Left lobe of liver (tissue), 2 donors: ENCODE data around the gene KLF13. TPM values are rescaled to one million over a fixed set of nuclear protein-coding genes. Genes with fewer than 3 reads are reported as not detected.

Experiments
- ATAC-seq: fragments of 200-7000 bp; cut with Tn5 transposase; one replicate; pipeline ENCODE4 v1.9.1; 2020; ENCODE audit warnings: mild to moderate bottlenecking, moderate library complexity
- DNase-seq: peaks from one replicate; pipeline ENCODE4 v3.0.0-alpha.2; 2020; ENCODE audit warnings: low spot score
- total RNA-seq: library from RNA; stranded (reverse); gene quantifications from one replicate; pipeline ENCODE4 v1.2.1, GENCODE V29; 2021
- donor health status: DM: no; HTN: no; CAD: no; lungs with moderate emphysema.
- donor health status: DM: no; HTN: yes; CAD: no.

KLF13 gene
- total RNA-seq, 1 donor from 2014 or later = 91.9 TPM

DNA sequence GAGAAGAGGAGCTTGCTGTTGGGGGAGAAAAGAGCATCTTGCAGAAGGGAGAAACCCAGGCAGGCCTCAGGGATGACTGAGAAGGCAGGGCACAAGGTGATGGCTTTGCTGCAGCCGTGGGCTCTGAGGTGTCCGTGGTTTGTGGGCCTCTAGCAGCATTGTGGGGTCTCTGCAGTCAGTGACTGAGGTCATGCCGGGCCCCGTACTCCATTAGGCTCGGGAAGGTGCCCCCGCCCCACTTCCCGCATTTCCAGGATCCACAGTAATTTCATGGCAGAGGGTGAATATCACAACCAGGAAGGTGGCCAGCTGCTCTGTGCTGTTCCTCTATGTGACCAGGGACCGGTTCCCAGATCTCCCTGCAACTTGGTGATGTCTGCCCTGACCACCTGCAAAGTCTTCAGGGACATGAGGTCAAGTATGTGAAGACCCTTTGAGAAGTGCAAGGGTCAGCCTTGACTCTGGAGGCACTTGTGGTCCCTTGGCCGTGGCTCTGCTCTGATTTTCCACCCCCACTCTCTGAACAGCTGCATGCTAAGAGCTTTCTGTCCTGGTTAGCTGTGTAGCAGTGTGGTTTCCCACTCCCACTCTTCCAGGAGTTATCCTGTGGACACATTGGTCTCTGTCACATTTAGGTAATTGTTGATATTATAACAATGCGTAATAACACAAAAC is 3.6 kb downstream of the KLF13 start:
- DNase-seq = no peak
- no peak for ATAC-seq

DNA sequence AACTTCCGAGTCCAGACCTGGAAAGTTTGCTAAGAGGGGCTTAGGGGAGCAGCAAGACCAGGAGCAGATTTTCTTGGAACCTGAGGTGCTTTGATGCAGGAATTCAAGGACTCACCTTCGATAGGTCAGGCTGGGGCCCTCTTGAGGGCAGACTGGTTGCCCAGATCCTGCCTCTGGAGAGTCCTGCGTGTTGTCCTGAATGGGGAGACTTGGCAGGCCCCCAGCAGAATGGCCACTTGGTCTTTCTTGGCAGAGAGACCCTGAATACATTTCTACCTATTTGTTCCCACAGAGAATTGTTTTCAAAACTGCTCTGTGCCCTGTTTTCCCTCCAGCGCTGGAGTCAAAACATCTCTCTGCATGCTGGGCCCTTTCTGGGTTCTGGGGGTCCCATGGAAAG is 4.2 kb downstream of the KLF13 start:
- DNase-seq = no peak
- ATAC-seq = no peak

DNA sequence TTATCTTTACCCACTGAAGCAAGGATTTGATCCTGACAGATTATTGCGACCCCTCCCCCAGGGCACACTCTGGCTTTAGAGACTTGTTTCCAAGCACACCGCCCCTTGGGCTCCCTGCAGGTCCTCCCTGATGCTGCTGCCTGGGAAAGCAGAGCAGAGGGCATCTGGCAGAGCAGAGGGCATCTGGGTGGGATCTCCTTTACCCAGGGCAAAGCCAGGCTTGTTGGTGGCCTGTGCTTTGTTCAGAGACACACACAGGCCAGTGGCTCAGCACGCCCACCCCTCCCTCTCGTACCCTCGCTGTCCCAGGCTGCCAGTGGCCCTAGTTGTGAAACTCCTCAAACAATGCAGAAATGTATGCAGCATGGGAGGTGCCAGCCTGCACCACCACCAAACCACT is 4.8 kb downstream of the KLF13 start:
- ATAC-seq (no peak), DNase-seq (no peak)

DNA sequence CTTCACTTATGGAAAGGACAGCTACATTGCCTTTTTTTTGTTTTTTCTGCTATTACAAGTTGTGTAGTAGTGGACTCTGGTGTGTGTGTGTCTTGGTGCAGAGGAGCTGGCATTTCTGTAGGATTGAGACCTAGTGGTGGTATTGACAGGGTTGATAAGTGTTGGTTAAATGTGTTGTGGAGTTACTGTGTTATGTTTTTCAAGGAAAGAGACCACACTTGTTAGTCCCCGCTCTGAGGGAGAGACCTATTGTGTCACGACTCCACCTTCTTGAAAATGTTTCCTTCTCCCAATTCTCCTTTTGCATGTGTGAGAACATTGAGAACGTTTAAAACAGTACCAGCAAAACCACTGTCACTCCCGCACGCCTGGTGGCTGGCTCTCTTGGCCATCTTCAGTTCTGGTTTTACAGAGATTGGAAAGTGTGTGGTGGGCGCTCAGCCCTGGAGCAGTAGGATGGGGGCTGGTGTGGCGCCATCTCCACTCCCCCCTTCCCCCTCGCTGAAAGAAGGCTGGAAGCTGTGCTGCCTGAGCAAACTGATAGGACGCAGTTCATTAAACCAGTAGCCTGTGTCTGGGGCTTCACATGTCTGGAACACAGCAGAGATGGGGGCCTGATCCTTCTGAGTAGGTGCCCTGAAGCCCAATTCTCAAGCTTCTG is 5.5 kb downstream of the KLF13 start:
- DNase-seq (no peak), ATAC-seq (no peak)

DNA sequence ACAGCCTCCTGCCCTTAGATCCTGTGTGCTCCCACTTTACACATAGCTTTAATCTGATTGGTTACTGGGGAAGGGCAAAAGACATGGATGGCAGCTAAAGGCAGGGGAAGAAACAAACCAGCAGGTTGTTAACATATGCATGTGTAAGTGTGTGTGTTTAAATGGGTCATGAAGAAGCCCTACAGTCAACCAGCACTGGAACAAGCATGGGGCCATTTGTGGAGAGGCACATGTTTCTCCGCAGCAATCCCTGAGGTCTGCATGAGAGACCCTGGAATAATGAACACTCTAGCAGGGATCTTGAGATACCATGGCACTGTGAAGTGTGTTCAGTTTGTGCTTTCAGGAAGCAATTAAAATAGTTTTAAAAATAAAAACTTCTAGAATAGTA is 6.0 kb downstream of the KLF13 start:
- DNase-seq (no peak), ATAC-seq (no peak)

DNA sequence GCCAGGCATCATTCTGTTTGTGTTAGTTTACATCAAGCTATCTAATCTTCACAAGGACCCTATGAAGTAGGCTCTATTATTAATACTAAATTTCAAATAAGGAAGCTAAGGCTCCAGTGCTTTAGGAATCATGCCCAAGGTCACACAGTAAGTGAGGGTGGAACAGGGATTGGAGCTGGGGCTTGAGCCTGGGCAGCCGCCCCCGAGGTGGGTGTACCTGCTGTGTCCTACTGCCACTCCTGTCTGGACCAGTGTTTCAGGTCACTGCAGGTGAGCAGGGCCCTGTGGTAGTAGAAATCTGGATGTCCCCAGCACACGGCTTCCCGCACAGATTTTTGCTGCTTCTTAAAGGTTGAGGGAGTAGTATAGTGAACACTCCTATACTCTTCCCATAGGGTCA is 6.5 kb downstream of the KLF13 start:
- no peak for ATAC-seq
- DNase-seq = no peak

DNA sequence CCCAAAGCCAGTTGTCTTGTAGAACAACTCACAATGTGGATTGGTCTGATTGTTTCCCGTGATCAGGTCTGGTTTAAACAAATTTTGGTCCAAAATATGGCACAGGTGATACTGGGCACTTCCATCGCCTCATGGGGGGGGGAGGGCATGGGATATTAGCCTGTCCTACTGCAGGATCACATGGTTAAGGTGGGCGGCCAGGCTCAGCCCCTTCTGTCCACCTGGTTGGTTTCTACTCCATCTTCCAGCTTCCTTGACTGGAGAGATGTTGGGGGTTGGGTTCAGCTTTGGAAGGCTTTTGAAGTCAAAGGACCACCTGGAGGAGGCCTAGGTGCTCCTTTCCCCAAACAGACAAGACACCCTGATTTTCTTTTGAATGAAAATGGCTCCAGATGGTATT is 7.2 kb downstream of the KLF13 start:
- DNase-seq (no peak), ATAC-seq (no peak)

DNA sequence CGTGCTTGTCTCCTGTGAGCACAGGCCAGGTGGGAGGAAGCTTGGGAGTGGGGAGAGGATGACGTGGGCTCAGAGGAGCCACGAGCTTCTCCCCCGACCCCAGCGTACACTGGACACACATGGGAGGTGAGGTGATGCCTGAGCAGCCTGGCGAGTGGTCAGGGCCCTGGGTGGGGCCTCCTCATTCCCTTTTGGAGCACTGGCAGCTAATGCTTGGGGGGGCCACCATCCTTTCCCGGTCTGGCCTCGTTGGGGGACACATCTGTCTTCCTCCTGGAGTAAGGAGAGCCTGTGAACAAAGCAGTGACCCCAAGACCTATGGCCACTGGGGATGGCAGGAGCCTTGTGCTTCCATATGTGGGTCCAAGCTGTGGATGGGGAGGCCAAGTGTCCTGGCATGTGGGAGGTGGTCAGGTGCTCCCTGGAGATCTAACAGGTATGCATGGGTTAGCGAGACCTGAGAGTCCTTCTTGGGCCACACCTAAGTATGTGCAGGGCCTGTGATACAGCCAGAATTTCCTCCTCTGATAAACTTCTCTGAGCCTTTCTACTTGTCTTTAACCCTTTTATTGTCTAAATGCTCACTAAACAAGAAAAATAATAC is 9.5 kb downstream of the KLF13 start:
- DNase-seq (no peak), ATAC-seq (peak; percentile 0)

DNA sequence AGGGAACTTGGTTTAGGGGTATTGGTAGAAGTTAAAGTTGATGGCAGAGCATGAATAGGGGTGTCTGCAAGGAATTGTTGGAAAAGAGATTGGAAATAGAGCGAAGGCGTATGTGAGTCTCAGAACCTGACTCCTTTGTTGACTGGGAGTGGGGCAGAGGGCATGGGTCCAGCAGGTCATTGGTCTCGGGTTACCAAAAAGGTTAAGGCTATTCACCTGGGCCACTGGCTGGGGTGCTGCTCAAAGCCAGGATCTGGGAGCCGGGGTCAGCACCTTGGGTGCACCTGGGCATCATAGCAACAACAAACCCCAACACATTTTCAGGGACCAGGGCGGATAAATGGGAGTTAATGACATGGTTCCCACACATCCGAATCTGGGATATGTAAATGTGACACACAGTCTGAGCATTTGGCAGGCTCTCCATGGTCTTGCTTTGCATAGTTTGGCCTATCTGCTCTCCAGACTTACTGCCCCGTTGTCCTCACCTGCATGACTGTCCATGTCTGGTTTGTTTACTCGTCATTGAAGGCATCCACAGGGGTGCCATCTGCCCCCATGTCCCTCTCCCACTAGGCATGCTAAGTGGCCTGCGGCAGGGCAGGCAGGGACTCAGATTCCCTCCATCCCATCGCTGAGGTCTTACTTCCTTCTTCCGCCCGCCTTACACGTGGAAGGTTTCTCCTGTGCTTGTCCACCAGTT is 10.1 kb downstream of the KLF13 start:
- DNase-seq (peak; percentile 92), ATAC-seq (peak; percentile 65)

DNA sequence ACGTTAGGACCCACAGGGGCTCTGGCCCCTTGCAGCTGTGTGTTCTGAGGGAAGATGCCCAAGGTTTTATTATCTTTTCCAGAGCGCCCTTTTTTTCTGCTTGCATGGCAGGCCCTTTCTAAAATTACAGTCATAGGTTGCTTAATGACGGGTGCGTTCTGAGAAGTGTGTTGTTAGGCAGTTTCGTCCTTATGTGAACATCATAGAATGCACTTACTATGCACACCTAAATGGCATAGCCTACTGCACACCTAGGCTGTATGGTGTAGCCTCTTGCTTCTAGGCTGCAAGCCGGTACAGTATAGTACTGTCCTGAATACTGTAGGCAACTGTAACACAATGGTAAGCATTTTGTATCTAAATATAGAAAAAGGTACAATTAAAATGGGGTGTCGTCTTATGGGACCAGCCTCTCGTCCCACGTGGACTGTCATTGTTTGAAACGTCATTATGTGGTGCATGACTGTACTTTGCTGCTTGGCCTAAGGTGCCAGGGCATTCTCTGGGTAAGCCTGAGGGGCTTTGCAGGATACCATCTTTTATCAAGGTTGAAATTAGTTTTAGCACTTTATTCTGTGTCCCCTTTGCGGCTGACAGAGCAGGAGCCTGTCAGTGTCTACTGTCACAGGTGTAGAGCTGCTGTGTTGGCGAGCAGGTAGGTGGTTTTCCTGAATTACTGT is 10.9 kb downstream of the KLF13 start:
- ATAC-seq = no peak
- DNase-seq = no peak

DNA sequence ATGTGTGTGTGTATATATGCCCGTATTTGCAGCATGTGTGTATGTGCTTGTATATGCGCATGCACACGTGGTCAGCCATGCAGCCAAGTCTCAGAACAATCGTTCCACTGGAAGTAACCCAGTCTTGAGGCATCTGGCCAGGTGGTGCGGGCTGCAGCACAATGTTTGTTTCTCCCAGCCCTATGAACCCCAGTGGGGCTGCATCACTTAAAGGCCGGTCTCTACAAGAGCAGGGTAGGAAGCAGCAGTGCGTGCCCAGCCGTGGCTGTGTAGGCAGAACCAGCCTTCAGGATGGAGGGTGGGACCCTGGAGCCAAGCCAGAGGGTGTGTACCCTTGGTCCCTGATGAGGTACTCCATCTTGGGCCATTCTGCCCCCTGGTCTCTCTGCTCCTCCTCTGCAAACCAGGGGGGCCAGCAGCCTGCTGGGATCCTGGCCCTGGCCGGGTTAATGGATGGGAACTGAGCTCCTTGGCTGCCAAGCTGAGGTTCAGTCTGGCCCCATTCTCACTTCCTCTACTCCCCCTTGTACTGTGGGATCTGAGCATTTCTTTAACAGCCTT is 11.8 kb downstream of the KLF13 start:
- no peak for DNase-seq
- ATAC-seq = no peak

DNA sequence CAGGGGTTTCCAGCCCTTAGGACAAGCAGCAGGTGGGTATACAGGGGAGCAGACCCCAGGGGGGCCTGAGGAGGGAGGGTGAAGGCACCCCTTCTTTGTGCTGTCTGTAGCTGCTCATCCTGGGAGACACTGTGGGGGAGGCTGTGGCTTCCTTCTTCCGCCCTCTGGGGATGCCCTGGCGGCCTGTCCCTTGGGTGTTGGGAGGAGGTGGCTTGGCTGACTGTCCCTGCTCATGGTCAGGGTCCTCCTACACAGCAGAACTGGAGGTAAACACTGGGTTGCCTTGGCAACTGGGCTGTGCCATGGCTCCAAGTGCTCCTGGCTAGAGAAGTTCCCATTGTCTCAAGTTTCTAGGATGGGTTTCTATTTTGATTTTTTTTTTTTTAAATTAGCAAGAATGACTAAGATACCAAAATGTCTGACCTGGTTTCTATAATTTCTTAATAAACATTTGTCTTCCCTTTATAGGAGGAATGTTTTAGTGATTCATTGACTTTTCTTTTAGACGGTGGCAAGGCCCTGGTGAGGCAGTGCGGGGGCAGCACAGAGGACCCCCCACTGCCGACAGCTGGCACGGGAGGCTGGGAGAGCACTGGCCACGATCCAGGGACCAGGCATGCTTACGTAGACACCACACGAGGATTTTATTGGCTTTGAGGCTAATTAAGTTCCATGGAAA is 12.4 kb downstream of the KLF13 start:
- DNase-seq (peak; percentile 84), ATAC-seq (peak; percentile 56)

DNA sequence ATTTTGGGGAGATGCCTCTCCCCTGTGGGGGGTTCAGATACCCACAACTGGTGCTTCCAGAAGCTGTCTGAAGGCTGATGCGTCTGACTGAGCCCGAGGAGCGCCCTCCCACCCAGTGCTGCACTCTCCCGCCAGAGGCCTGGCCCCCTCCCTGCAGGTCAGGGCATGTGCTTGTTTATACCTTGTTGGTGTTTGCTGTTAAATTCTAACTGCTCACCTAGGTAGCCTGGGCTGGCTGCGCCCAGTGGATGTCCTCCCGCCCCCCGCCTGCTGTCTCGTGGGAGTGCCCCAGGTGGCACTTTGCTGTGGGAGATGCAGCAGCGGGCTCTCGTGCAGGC is 12.9 kb downstream of the KLF13 start:
- ATAC-seq (no peak), DNase-seq (no peak)

DNA sequence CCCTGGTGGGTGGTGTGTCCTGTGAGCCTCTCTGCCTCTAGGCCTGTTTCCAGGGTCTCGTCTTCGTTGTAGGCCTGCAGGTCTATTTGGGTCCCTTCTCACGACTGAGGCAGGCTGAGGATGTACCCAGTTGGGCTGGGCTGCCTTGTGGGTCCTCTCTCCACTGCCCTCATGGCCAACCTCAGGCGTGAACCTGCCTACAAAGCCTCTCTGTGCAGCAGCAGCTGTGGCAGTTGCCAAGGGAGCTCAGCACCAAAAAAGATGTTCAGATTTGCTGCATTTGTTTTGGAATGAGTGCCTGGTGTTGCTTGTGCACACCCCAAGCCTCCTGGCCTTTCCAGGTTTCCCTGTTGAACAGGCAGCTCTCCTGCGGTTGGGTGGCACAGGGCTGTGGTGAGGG is 13.4 kb downstream of the KLF13 start:
- DNase-seq (no peak), ATAC-seq (no peak)

DNA sequence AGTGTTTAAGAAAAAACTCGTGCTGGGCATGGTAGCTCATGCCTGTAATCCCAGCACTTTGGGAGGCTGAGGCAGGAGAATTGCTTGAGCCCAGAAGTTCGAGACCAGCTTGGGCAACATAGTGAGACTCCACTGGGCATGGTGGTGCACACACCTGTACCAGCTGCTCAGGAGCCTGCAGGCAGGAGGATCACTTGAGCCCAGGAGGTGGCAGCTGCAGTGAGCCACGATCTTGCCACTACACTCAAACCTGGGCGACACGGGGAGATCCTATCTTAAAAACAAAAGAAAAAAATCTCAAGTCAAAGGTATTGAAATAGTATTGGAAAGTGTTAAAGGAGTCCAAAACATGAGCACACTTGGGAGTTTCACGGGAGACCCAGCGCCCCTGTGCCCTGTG is 14.0 kb downstream of the KLF13 start:
- ATAC-seq (no peak), DNase-seq (no peak)

DNA sequence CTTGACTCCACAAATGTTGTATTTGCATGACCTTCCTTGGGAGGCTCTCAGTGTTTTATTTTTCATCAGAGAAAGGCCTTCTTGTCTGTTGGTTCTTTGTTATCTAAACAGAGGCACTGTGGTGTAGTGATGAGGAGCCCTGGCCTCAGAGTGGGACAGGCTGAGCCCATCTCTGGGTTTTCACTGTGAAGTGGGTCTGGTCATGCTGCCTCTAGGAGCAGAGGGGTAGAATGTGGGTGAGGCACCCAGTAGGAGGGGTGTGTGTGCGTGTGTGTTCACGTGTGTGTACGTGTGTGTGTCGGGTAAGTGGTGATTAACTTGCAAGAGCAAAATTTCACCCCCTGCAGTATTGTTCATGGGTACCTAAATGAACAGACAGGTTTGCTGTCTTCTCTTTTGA is 14.4 kb downstream of the KLF13 start:
- DNase-seq = no peak
- ATAC-seq = no peak

DNA sequence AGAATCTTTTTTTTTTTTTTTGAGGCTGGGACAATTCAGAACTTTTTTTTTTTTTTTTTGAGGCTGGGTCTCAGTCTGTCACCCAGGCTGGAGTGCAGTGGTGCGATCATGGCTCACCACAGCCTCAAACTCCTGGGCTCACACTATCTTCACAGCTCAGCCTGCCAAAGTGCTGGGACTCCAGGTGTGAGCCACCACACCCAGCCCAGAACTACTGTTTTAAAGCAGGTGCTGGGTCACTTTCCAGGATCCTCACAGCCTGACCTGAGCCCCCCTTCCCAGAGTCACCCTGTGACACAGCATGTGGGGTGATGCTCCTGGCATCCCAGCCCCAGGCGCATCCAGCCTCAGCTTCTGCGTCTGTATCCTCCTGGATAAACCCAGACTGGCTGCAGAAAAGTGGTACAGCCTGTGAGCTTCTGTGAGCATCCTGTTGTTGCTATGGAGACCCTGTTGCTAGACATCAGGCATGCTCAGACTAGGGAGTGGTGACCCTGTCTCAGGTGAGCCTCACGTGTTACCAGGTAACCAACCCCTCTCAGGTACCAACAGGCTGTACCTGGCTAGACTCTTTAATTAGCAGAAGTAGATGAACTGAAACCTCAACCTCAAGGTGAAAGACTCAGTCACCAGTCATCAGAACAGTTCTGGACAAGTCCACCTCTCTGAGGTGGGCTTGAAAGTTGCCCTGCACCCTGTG is 15.0 kb downstream of the KLF13 start:
- DNase-seq (no peak), ATAC-seq (no peak)

DNA sequence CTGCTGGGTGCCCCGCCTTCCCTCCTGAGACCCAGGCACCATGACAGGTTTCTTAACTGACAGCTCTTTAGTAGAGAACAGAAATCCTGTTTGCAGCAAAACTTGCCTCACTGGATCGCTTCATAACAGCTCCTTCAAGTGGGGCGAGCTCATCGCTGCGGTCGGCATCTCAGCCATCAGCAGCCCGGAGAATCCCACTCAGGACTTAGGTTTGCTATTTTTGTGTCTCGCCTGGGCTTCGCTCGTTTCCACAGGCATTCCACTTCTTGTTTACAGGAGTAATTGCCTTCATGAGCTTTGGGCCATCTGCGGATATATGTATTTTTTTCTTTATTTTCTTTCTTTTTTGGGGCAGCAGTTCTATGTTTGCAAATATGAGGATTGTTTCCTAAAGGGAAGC is 15.7 kb downstream of the KLF13 start:
- ATAC-seq = no peak
- no peak for DNase-seq

DNA sequence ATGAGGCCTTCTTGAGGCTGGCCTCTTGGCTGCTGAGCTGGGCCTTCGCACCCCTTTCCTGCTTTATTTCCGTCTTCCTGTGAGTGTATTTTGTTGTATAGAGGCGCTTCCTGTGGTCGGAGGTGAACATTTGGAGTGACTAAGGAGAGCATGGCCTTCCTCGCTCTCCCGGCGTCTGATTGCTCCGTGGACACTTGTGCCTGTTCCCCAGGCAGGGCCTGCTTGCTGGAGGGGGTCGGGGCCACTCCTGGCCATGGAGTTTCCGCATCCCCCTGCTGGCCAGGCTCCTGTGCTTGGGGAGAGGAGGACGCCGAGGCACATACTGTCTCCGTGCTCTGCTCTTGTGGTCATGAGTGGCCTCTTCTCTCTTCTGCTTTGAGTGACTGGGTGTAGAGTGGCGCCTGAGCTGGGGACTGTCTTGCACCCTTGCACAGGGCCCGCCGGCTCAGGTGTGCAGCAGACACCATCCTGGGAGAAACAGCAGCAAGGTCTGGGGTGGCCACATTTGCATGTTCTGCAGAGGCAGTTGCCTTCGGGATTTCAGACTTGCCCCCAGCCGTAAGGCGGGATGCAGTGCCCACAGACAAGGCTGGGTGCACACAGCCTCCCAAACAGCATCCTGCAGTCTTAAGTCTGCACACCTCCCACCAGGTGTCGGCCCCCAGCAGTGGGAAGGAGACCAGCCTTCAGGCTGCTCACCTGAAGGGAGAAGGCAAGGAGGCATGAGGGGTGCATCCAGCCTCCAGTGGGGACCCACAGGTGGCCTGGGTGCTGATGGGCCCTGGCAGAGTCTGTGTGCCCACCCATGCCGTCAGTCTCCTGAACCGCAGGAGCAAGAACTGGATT is 16.4 kb downstream of the KLF13 start:
- no peak for ATAC-seq
- DNase-seq = no peak
